SK-N-SH treated with all-trans-retinoic acid at 6 μM for 48 hours (cell line): ENCODE results near the gene MTRF1.

ENCODE experiments used
- CREB5 ChIP-seq: fragments of 250-450 bp; sonication (Bioruptor Pico); IDR thresholded peaks from 2 replicates; pipeline ENCODE4 v1.5.1; 2020; ENCODE audit warnings: low read depth, mild to moderate bottlenecking, moderate library complexity
- PATZ1 ChIP-seq: fragments of 250-450 bp; sonication (Bioruptor Pico); IDR thresholded peaks from 2 replicates; pipeline ENCODE4 v1.8.0; 2020; ENCODE audit warnings: mild to moderate bottlenecking, moderate library complexity, borderline replicate concordance
- ZC3H10 ChIP-seq: fragments of 250-450 bp; sonication (Bioruptor Pico); IDR thresholded peaks from 2 replicates; pipeline ENCODE4 v1.5.1; 2021; ENCODE audit warnings: mild to moderate bottlenecking, moderate library complexity
- ZFP3 ChIP-seq: fragments of 250-450 bp; sonication (Bioruptor Pico); IDR thresholded peaks from 2 replicates; pipeline ENCODE4 v1.5.0; 2020; ENCODE audit warnings: mild to moderate bottlenecking, moderate library complexity
- ZFP30 ChIP-seq: fragments of 450-650 bp; formaldehyde crosslinking; IDR thresholded peaks from 2 replicates; pipeline ENCODE4 v1.5.0; 2022; ENCODE audit warnings: mild to moderate bottlenecking, moderate library complexity
- ZNF70 ChIP-seq: fragments of 450-650 bp; formaldehyde crosslinking; IDR thresholded peaks from 2 replicates; pipeline ENCODE4 v1.5.0; 2020; ENCODE audit warnings: mild to moderate bottlenecking, moderate library complexity

GRCh38 chr13:41236369-41236768, 27.0 kb downstream of the MTRF1 start:
- TF ChIP-seq ZFP3 (CRISPR knock-in tag) (no peak), ZC3H10 (CRISPR knock-in tag) (no peak), ZFP30 (no peak), PATZ1 (CRISPR knock-in tag) (no peak), ZNF70 (CRISPR knock-in tag) (no peak), CREB5 (CRISPR knock-in tag) (no peak)
